HepG2 (cell line): ENCODE measurements around the gene NPC1. TPM values are rescaled to one million over a fixed set of nuclear protein-coding genes. Genes with fewer than 3 reads are reported as not detected.

Experiments used
- CEBPB ChIP-seq: IDR thresholded peaks from 2 replicates; pipeline ENCODE4 v1.6.1; 2011; ENCODE audit warnings: low read depth, low read length, improper control_type of control experiment, borderline replicate concordance
- GZF1 ChIP-seq: sonication (generic); formaldehyde crosslinking; IDR thresholded peaks from 2 replicates; pipeline ENCODE4 v1.5.1; 2020; ENCODE audit warnings: mild to moderate bottlenecking, missing genetic modification reagents
- HCFC1 ChIP-seq: fragments of 150-350 bp; IDR thresholded peaks from 2 replicates; pipeline ENCODE4 v1.6.1; 2014; ENCODE audit warnings: low read depth, low read length
- HIVEP1 ChIP-seq: sonication (generic); formaldehyde crosslinking; IDR thresholded peaks from 2 replicates; pipeline ENCODE4 v1.4.0; 2020; ENCODE audit warnings: mild to moderate bottlenecking, missing genetic modification reagents
- HOXA3 ChIP-seq: sonication (generic); formaldehyde crosslinking; IDR thresholded peaks from 2 replicates; pipeline ENCODE4 v1.5.0; 2020; ENCODE audit warnings: missing genetic modification reagents
- NCOA1 ChIP-seq: sonication (generic); formaldehyde crosslinking; IDR thresholded peaks from 2 replicates; pipeline ENCODE4 v1.9.0; 2021; ENCODE audit warnings: missing genetic modification reagents
- PAWR ChIP-seq: sonication (generic); formaldehyde crosslinking; IDR thresholded peaks from 2 replicates; pipeline ENCODE4 v1.4.0; 2020; ENCODE audit warnings: missing genetic modification reagents, mild to moderate bottlenecking, borderline replicate concordance
- PHF8 ChIP-seq: sonication (generic); formaldehyde crosslinking; IDR thresholded peaks from 2 replicates; pipeline ENCODE4 v1.5.0; 2020; ENCODE audit warnings: missing genetic modification reagents
- SATB2 ChIP-seq: sonication (generic); formaldehyde crosslinking; IDR thresholded peaks from 2 replicates; pipeline ENCODE4 v1.5.0; 2020; ENCODE audit warnings: missing genetic modification reagents
- SNAPC2 ChIP-seq: sonication (generic); formaldehyde crosslinking; IDR thresholded peaks from 2 replicates; pipeline ENCODE4 v1.8.1; 2022; ENCODE audit warnings: mild to moderate bottlenecking, missing genetic modification reagents
- ZBTB20 ChIP-seq: sonication (generic); formaldehyde crosslinking; IDR thresholded peaks from 2 replicates; pipeline ENCODE4 v1.8.1; 2023; ENCODE audit warnings: missing genetic modification reagents, low read depth, mild to moderate bottlenecking, borderline replicate concordance
- ZFY ChIP-seq: sonication (generic); formaldehyde crosslinking; IDR thresholded peaks from 2 replicates; pipeline ENCODE4 v1.4.0; 2020; ENCODE audit warnings: missing genetic modification reagents
- ZMYM4 ChIP-seq: sonication (generic); formaldehyde crosslinking; IDR thresholded peaks from 2 replicates; pipeline ENCODE4 v1.8.1; 2023; ENCODE audit warnings: mild to moderate bottlenecking, missing genetic modification reagents
- ZNF20 ChIP-seq: sonication (generic); formaldehyde crosslinking; IDR thresholded peaks from 2 replicates; pipeline ENCODE4 v1.4.0; 2020; ENCODE audit warnings: mild to moderate bottlenecking, moderate library complexity, missing genetic modification reagents
- ZNF264 ChIP-seq: sonication (generic); formaldehyde crosslinking; IDR thresholded peaks from 2 replicates; pipeline ENCODE4 v1.4.0; 2020; ENCODE audit warnings: missing genetic modification reagents
- ZNF33A ChIP-seq: sonication (generic); formaldehyde crosslinking; IDR thresholded peaks from 2 replicates; pipeline ENCODE4 v1.5.1; 2020; ENCODE audit warnings: missing genetic modification reagents, mild to moderate bottlenecking, moderate library complexity, borderline replicate concordance
- ZNF563 ChIP-seq: sonication (generic); formaldehyde crosslinking; IDR thresholded peaks from 2 replicates; pipeline ENCODE4 v1.8.0; 2022; ENCODE audit warnings: mild to moderate bottlenecking, moderate library complexity, missing genetic modification reagents
- ZNF780A ChIP-seq: sonication (generic); formaldehyde crosslinking; IDR thresholded peaks from 2 replicates; pipeline ENCODE4 v1.8.0; 2022; ENCODE audit warnings: mild to moderate bottlenecking, missing genetic modification reagents, moderate library complexity
- ZNF788 ChIP-seq: sonication (generic); formaldehyde crosslinking; IDR thresholded peaks from 2 replicates; pipeline ENCODE4 v1.5.0; 2020; ENCODE audit warnings: mild to moderate bottlenecking, missing genetic modification reagents, borderline replicate concordance
- ZNF883 ChIP-seq: sonication (generic); formaldehyde crosslinking; IDR thresholded peaks from 2 replicates; pipeline ENCODE4 v1.5.1; 2020; ENCODE audit warnings: mild to moderate bottlenecking, missing genetic modification reagents; ENCODE audit errors: not compliant biosample characterization
- ZSCAN21 ChIP-seq: sonication (generic); formaldehyde crosslinking; IDR thresholded peaks from 2 replicates; pipeline ENCODE4 v1.8.0; 2022; ENCODE audit warnings: mild to moderate bottlenecking, missing genetic modification reagents, moderate library complexity, borderline replicate concordance
- polyA plus RNA-seq, 8 experiments: library from polyadenylated mRNA; depleted of rRNA in 3 of 8; stranded (reverse) in 7 of 8; unstranded in 1 of 8; fragments of >200 nt; fragmentation: Illumina TruSeq in 4 of 8; extraction: Trizol in 4 of 8; gene quantifications; 2 replicates each; pipeline versions ENCODE4 v1.2.1 to v1.2.3, GENCODE V29; 2011 to 2016; ENCODE audit warnings: low read depth in 4 of 8, missing spikeins in 1 of 8, mixed read lengths in 1 of 8; ENCODE audit not compliant: insufficient read depth in 1 of 8
- total RNA-seq, 5 experiments: library from RNA; depleted of rRNA; stranded (reverse); fragments of >200 nt; fragmentation: Illumina TruSeq; extraction: Trizol; gene quantifications; 2 replicates each; pipeline ENCODE4 v1.2.3, GENCODE V29; 2016; ENCODE audit warnings: low read depth in 1 of 5
- TF ChIP-seq, protein P1 (sequence below): sonication (generic); formaldehyde crosslinking; conservative IDR thresholded peaks from 2 replicates; pipeline ENCODE4 v1.4.0; 2020; ENCODE audit warnings: missing genetic modification reagents
- TF ChIP-seq, protein P2 (sequence below): sonication (generic); formaldehyde crosslinking; IDR thresholded peaks from 2 replicates; pipeline ENCODE4 v1.4.0; 2020; ENCODE audit warnings: mild to moderate bottlenecking, missing genetic modification reagents
- TF ChIP-seq, protein P3 (sequence below): sonication (generic); formaldehyde crosslinking; IDR thresholded peaks from 2 replicates; pipeline ENCODE4 v1.4.0; 2020; ENCODE audit warnings: mild to moderate bottlenecking, missing genetic modification reagents
- TF ChIP-seq, protein P4 (sequence below): sonication (generic); formaldehyde crosslinking; IDR thresholded peaks from 2 replicates; pipeline ENCODE4 v1.4.0; 2020; ENCODE audit warnings: missing genetic modification reagents
- TF ChIP-seq, protein P5 (sequence below): sonication (generic); formaldehyde crosslinking; IDR thresholded peaks from 2 replicates; pipeline ENCODE4 v1.4.0; 2020; ENCODE audit warnings: missing genetic modification reagents

NPC1 gene
- total and polyA plus RNA-seq, 2 of the 13 experiments (the other 11 are each of a cell fraction or from before 2014, with no cell fraction given): 46.5 to 114 TPM

DNA sequence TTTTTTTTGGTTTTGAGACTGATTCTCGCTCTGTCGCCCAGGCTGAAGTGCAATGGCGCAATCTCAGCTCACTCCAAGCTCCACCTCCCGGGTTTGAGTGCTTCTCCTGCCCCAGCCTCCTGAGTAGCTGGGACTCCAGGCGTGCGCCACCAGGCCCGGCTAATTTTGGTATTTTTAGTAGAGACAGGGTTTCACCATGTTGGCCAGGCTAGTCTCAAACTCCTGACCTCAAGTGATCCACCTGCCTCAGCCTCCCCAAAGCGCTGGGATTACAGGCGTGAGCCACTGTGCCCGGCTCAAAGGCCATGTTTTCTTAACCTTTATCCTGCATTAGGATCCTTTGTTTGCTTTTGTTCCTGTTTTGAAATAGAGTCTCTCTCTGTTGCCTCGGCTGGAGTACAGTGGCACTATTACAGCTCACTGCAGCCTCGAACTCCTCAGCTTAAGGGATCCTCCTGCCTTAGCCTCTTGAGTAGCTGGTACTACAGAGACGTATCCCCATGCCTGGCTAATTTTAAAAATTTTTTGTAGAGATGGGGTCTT is 41.0 kb downstream of the NPC1 start (continued):
- TF ChIP-seq SNAPC2: peak; percentile 77; the same call in 1 of the 2 replicates
- TF ChIP-seq NCOA1 (CRISPR knock-in tag): no peak
- peak; percentile 39 for TF ChIP-seq CEBPB
- TF ChIP-seq, protein P1, sequence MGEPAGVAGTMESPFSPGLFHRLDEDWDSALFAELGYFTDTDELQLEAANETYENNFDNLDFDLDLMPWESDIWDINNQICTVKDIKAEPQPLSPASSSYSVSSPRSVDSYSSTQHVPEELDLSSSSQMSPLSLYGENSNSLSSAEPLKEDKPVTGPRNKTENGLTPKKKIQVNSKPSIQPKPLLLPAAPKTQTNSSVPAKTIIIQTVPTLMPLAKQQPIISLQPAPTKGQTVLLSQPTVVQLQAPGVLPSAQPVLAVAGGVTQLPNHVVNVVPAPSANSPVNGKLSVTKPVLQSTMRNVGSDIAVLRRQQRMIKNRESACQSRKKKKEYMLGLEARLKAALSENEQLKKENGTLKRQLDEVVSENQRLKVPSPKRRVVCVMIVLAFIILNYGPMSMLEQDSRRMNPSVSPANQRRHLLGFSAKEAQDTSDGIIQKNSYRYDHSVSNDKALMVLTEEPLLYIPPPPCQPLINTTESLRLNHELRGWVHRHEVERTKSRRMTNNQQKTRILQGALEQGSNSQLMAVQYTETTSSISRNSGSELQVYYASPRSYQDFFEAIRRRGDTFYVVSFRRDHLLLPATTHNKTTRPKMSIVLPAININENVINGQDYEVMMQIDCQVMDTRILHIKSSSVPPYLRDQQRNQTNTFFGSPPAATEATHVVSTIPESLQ: no peak
- TF ChIP-seq ZSCAN21 (CRISPR knock-in tag): no peak
- peak; percentile 88 for TF ChIP-seq ZMYM4
- TF ChIP-seq, protein P2, sequence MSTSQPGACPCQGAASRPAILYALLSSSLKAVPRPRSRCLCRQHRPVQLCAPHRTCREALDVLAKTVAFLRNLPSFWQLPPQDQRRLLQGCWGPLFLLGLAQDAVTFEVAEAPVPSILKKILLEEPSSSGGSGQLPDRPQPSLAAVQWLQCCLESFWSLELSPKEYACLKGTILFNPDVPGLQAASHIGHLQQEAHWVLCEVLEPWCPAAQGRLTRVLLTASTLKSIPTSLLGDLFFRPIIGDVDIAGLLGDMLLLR (CRISPR knock-in tag): no peak
- TF ChIP-seq ZNF20 (CRISPR knock-in tag): no peak
- TF ChIP-seq ZNF33A (CRISPR knock-in tag): no peak
- no peak for TF ChIP-seq ZNF780A
- peak; percentile 78 for TF ChIP-seq HOXA3
- no peak for TF ChIP-seq ZNF883 (CRISPR knock-in tag)
- no peak for TF ChIP-seq ZBTB20 (CRISPR knock-in tag)
- peak; percentile 28; the same call in 1 of the 2 replicates for TF ChIP-seq ZNF788 (CRISPR knock-in tag)
- TF ChIP-seq PHF8: no peak
- no peak for TF ChIP-seq HIVEP1 (CRISPR knock-in tag)
- no peak for TF ChIP-seq ZNF563 (CRISPR knock-in tag)
- no peak for TF ChIP-seq GZF1 (CRISPR knock-in tag)
- TF ChIP-seq, protein P3, sequence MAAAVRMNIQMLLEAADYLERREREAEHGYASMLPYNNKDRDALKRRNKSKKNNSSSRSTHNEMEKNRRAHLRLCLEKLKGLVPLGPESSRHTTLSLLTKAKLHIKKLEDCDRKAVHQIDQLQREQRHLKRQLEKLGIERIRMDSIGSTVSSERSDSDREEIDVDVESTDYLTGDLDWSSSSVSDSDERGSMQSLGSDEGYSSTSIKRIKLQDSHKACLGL: no peak
- TF ChIP-seq SATB2 (CRISPR knock-in tag): no peak
- TF ChIP-seq, protein P4, sequence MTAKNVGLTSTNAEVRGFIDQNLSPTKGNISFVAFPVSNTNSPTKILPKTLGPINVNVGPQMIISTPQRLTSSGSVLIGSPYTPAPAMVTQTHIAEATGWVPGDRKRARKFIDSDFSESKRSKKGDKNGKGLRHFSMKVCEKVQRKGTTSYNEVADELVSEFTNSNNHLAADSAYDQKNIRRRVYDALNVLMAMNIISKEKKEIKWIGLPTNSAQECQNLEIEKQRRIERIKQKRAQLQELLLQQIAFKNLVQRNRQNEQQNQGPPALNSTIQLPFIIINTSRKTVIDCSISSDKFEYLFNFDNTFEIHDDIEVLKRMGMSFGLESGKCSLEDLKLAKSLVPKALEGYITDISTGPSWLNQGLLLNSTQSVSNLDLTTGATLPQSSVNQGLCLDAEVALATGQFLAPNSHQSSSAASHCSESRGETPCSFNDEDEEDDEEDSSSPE (CRISPR knock-in tag): peak; percentile 17; the same call in 1 of the 2 replicates
- TF ChIP-seq HCFC1: no peak
- TF ChIP-seq ZFY (CRISPR knock-in tag): peak; percentile 14; the same call in 1 of the 2 replicates
- TF ChIP-seq, protein P5, sequence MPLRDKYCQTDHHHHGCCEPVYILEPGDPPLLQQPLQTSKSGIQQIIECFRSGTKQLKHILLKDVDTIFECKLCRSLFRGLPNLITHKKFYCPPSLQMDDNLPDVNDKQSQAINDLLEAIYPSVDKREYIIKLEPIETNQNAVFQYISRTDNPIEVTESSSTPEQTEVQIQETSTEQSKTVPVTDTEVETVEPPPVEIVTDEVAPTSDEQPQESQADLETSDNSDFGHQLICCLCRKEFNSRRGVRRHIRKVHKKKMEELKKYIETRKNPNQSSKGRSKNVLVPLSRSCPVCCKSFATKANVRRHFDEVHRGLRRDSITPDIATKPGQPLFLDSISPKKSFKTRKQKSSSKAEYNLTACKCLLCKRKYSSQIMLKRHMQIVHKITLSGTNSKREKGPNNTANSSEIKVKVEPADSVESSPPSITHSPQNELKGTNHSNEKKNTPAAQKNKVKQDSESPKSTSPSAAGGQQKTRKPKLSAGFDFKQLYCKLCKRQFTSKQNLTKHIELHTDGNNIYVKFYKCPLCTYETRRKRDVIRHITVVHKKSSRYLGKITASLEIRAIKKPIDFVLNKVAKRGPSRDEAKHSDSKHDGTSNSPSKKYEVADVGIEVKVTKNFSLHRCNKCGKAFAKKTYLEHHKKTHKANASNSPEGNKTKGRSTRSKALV (CRISPR knock-in tag): no peak
- no peak for TF ChIP-seq PAWR (CRISPR knock-in tag)
- peak; percentile 47; the same call in 1 of the 2 replicates for TF ChIP-seq ZNF264 (CRISPR knock-in tag)
